GM12874 (cell line): Measurements from ENCODE around the gene RHOF.

Source experiments
- TF ChIP-seq, protein P1 (sequence below): IDR thresholded peaks from 2 replicates; pipeline ENCODE4 v1.5.1; 2011; ENCODE audit warnings: low read depth, mild to moderate bottlenecking, control low read depth, low read length, moderate library complexity; ENCODE audit not compliant: insufficient read depth

RHOF gene

DNA sequence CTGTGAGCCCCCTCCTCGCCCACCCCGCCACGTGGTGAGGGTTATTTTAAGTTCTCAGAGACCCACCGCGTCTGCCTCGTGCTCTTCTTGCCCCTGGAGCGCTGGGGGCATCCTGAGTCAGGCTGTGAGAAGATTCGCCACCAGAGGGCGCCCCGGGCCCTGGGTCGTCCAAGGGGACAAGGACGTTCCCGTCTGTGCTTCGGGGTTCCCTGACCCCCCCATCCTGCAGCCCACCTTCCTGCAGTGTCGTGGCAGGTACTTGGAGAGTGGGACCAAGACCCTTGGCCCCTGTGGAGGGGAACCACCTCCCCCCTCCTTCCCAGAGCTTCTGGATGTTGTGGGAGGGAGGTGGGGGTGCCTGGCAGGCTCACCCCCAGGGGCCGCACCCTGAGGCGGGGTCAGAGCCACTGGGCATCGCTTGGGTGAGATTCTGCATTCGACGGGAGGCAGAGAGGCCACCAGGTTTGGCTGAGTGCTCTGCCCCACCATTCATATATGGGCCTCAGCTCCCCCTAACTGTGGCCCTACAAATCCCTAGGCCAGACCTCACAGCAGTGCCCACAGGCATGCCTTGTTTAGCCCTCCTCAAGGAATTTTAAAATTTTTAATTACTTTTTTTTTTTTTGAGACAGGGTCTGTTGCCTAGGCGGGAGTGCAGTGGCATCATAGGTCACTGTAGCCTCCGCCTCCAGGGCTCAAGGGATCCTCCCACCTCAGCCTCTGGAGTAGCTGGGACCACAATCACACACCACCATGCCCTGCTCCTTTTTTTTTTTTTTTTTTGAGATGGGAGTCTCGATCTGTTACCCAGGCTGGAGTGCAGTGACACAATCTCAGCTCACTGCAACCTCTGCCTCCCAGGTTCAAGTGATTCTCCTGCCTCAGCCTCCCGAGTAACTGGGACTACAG lies 17.0 kb downstream of the RHOF start:
- TF ChIP-seq, protein P1, sequence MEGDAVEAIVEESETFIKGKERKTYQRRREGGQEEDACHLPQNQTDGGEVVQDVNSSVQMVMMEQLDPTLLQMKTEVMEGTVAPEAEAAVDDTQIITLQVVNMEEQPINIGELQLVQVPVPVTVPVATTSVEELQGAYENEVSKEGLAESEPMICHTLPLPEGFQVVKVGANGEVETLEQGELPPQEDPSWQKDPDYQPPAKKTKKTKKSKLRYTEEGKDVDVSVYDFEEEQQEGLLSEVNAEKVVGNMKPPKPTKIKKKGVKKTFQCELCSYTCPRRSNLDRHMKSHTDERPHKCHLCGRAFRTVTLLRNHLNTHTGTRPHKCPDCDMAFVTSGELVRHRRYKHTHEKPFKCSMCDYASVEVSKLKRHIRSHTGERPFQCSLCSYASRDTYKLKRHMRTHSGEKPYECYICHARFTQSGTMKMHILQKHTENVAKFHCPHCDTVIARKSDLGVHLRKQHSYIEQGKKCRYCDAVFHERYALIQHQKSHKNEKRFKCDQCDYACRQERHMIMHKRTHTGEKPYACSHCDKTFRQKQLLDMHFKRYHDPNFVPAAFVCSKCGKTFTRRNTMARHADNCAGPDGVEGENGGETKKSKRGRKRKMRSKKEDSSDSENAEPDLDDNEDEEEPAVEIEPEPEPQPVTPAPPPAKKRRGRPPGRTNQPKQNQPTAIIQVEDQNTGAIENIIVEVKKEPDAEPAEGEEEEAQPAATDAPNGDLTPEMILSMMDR: peak; percentile 92

DNA sequence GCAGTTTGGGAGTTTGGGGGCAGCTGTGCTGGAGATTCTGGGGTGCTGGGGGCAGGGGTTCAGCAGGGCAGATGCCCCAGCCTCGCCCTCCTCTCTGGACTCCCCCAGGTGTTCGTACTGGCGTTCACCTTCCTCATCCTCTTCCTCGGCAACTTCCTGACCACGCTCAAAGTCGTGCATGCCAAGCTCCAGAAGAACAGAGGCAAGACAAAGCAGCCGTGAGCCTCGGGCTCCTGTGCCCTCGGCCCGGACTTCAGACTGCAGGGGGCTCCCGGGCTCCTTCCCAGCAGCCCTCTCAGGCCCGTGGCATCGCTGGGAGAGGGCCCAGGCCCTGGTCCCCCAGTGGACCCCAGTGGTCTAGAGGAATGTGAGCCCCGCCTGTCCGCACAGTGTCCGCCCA lies 18.0 kb downstream of the RHOF start:
- TF ChIP-seq, protein P1: no peak

DNA sequence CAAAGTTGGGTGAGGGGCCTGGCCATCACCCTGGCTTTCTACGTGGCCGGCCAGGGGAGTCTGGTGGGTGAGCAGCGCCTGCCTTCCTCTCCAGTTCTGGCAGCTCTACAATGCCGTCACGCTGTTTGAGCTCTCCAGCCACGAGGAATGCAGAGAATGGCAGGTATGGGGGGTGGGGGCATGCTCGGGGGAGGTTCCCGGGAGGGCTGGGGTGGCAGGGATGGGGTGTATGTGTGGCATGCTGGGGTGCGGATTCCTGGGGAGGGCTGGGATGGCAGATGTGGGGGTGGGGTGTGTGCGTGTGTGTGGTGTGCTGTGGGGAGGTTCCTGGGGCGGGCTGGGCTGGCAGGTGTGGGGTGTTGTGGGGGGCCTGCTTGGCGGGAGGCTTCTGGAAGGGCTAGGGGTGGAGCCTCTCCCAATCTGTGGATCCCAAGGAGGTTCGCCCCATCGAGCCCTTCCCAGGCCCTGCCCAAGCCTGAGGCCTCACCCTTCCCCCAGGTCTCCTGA lies 18.5 kb downstream of the RHOF start:
- TF ChIP-seq, protein P1: no peak

DNA sequence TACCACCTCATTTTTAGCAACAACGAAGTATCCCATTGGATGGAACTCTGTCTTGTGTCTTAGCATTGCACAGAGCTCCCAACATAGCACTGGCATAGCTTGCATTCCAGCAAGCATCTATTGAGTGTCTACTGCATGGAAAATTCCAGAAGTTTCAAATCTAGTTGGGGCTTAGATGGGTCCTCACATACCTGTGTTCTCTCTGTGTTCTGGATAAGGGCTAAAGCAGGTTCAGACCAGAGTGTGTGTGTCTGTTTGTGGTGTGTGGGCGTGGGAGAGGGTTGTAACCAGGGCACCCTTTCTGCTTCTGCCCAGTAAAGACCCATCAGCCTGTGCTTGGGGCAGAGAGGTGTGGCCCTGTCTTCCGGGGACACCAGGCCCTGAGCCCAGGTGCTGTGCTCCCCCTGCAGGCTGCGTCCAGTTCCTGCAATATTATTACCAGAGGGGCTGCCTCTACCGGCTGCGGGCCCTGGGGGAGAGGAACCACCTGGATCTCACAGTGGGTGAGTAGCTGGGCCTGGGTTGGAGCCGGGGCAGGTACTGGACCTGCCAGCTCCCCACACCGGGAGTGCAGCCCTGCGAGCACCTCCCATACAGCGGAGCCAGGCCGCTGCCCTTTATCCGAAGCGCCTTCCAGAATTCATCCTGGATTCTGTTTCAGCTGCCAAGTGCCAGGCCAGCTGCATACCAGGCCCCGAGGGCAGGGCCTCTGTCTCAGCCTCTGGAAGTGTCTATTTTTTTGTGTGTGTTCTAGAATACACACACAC lies 20.3 kb downstream of the RHOF start:
- TF ChIP-seq, protein P1: peak; percentile 93

DNA sequence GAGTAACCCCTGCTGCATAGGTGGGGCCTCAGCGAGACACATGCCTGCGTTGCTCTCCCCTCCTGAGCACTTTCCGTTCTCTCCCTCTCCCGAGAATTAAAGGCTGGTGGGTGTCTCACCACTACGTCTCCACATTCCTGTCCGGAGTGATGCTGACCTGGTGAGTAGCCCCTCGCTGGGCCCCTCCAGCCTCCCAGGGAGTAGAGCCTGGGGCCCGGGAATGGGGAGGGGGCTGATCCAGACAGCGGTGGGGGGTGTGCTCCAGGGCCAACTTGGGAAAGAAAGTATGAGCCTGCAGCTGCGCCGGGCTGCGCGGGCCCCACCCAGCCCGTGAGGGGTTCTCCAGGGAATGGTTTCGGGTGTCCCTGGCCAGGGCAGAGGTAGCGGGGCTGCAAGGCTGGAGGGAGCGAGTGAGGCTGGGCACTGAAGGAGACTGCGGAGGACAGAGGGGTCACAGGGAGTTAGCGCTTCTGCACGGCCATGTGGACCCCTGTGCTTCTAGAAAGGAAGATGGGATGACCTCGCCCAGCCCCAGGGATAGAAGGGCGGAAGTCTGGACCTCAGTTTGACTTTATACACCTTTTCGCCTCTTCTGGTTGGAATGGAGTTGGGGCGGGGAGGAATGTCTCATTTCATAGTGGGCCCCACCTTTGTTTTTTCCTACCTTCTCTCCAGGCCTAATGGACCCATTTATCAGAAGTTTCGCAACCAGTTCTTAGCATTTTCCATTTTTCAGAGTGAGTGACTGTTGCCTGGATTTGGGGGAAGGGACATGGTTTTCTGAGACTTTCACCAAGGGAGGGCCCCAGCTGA lies 22.5 kb downstream of the RHOF start:
- TF ChIP-seq, protein P1: no peak

DNA sequence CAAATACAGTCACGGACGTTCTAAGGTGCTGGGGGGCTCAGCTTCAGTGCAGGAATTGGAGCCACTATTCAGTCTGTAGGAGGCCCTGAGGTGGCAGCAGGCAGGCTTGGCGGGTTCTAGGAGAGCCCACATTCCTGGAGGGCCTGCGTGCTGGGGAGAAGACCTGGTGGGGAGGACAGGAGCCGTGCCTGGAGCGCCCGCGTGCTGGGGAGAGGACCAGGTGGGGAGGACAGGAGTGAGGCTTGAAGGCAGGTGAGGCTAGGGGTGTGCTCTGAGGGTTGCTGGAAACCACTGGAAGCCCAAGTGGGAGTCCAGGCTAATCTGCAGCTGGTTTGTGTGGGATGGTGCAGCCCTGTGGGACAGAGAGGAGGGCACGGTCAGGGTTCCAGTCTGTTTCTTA lies 23.1 kb downstream of the RHOF start:
- TF ChIP-seq, protein P1: no peak

DNA sequence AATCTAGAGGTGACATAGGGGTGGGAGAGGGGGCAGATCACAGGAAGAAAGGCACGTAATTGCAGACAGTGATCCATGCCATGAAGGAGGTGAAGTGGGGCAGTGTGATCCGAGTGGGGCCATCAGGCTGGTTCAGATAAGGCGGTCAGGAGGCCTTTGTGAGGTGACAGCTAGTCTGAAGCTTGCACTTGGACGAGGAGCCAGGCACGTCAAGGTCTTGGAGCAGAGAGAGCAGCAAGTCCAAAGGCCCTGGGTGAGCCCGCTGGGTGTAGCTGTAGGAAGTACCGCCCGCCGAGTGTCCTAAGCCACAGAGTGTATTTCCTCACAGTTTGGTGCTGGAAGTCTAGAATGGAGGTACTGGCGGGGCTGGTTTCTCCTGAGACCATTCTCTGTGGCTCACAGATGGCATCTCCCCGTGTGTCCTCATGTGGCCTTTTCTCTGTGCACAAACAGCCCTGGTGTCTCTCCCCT lies 23.6 kb downstream of the RHOF start:
- TF ChIP-seq, protein P1: no peak
